Effector memory CD4-positive, alpha-beta T cell (primary cell): ENCODE results near the gene EPAS1.

ENCODE experiments used
- DNase-seq, 3 donors: peaks; one replicate each; pipeline ENCODE4 v3.0.0-alpha.2; 2020
- H3K27ac ChIP-seq: 2 replicates; pipeline ENCODE4 v1.7.0; 2013; ENCODE audit warnings: mild to moderate bottlenecking, low read length, moderate library complexity; ENCODE audit not compliant: insufficient read depth, poor library complexity, severe bottlenecking
- H3K27me3 ChIP-seq: replicated peaks from 2 replicates; pipeline ENCODE4 v1.7.0; 2013; ENCODE audit warnings: mild to moderate bottlenecking, low read length; ENCODE audit not compliant: insufficient read depth, control insufficient read depth, poor library complexity, severe bottlenecking
- H3K36me3 ChIP-seq: 2 replicates; pipeline ENCODE4 v1.7.0; 2013; ENCODE audit warnings: mild to moderate bottlenecking, low read length, moderate library complexity; ENCODE audit not compliant: control insufficient read depth, insufficient read depth
- H3K4me1 ChIP-seq: 2 replicates; pipeline ENCODE4 v1.7.0; 2013; ENCODE audit warnings: low read length, mild to moderate bottlenecking; ENCODE audit not compliant: control insufficient read depth, insufficient read depth, poor library complexity, severe bottlenecking
- H3K4me3 ChIP-seq: 2 replicates; pipeline ENCODE4 v1.7.0; 2013; ENCODE audit warnings: low read length, low read depth, mild to moderate bottlenecking; ENCODE audit not compliant: insufficient read depth, poor library complexity, severe bottlenecking
- H3K9me3 ChIP-seq: 2 replicates; pipeline ENCODE4 v1.7.0; 2013; ENCODE audit warnings: mild to moderate bottlenecking, low read length, moderate library complexity; ENCODE audit not compliant: control insufficient read depth

Gene EPAS1

GRCh38 chr2:46379213-46380037, 82.2 kb downstream of the EPAS1 start:
- Histone ChIP-seq H3K4me1 (no peaks in the 10 kb centered on the region), H3K9me3 (no peaks in the 10 kb centered on the region), H3K4me3 (no peak overlapping the region), H3K27me3 (no peaks in the 10 kb centered on the region), H3K27ac (no peak overlapping the region), H3K36me3 (no peaks in the 10 kb centered on the region)
- DNase-seq = no peak

- no peak for DNase-seq
- Histone ChIP-seq H3K4me3 (no peak overlapping the region), H3K36me3 (no peaks in the 10 kb centered on the region), H3K4me1 (no peaks in the 10 kb centered on the region), H3K9me3 (no peaks in the 10 kb centered on the region), H3K27me3 (no peaks in the 10 kb centered on the region), H3K27ac (no peak overlapping the region)
These were observed 83.1 kb downstream of the EPAS1 start for GRCh38 chr2:46380038-46380940.

- H3K27ac ChIP-seq = no peak overlapping the region
- H3K4me3 ChIP-seq = no peak overlapping the region
- no peak for DNase-seq
- no peaks in the 10 kb centered on the region for H3K9me3 ChIP-seq
- no peaks in the 10 kb centered on the region for H3K27me3 ChIP-seq
- H3K4me1 ChIP-seq = no peaks in the 10 kb centered on the region
- no peaks in the 10 kb centered on the region for H3K36me3 ChIP-seq
These were observed 84.1 kb downstream of the EPAS1 start for GRCh38 chr2:46381263-46381849.

DNA sequence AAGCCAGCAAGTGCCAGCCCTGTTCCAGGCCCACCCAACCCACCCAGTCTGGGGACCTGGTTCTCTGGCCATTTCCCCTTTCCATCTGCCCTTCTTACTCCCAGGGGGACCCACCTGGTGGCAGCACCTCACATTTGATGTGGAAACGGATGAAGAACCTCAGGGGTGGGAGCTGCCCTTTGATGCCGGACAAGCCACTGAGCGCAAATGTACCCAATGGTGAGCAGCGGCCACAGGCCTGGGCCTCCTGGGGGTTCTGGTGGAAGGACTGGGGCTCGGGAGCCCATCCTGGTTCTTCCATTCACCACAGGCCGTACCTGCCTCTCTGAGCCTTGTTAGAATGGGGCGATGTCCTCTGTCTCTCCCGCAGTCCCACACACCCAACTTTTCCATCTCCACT, 84.7 kb downstream of the EPAS1 start:
- no peaks in the 10 kb centered on the region for H3K4me1 ChIP-seq
- H3K4me3 ChIP-seq = no peak overlapping the region
- no peaks in the 10 kb centered on the region for H3K36me3 ChIP-seq
- no peak for DNase-seq
- no peaks in the 10 kb centered on the region for H3K27me3 ChIP-seq
- H3K9me3 ChIP-seq = no peaks in the 10 kb centered on the region
- no peak overlapping the region for H3K27ac ChIP-seq

DNA sequence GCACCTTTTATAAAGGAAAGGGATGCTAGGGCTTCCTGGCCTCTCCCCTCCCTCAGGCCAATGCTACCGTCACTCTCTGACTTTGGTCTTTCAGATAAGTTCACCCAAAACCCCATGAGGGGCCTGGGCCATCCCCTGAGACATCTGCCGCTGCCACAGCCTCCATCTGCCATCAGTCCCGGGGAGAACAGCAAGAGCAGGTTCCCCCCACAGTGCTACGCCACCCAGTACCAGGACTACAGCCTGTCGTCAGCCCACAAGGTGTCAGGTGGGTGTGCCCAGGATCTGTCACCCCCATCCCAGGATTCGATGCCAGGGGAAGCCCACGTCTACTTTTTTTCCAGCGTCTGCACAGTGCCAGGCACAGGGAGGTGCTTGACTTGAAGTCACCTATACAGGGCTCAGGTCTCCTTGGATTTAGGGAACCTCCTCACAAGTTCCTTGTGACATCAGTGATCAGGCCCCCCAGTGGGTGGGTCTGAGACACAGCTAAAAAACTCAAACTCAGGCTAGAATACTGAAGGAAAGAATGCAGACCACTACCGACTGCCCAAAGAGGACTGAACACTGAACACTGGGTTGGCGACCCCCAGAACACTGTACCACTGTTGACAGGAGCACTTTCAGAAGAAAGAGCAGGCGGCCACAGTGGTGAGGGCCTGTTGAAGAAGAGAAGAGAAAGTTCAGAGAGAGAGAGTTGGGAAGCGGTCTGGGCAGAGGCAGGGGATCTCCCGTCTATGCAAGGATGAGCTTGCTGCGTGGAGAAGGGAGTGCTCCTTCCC, 85.3 kb downstream of the EPAS1 start:
- Histone ChIP-seq H3K27me3 (no peaks in the 10 kb centered on the region), H3K4me3 (no peak overlapping the region), H3K4me1 (no peaks in the 10 kb centered on the region), H3K27ac (no peak overlapping the region), H3K9me3 (no peaks in the 10 kb centered on the region), H3K36me3 (no peaks in the 10 kb centered on the region)
- no peak for DNase-seq

- H3K36me3 ChIP-seq = no peaks in the 10 kb centered on the region
- H3K27me3 ChIP-seq = no peaks in the 10 kb centered on the region
- H3K27ac ChIP-seq = no peak overlapping the region
- no peak for DNase-seq
- no peaks in the 10 kb centered on the region for H3K9me3 ChIP-seq
- no peaks in the 10 kb centered on the region for H3K4me1 ChIP-seq
- no peak overlapping the region for H3K4me3 ChIP-seq
These were observed 85.8 kb downstream of the EPAS1 start for GRCh38 chr2:46383113-46383395.

DNA sequence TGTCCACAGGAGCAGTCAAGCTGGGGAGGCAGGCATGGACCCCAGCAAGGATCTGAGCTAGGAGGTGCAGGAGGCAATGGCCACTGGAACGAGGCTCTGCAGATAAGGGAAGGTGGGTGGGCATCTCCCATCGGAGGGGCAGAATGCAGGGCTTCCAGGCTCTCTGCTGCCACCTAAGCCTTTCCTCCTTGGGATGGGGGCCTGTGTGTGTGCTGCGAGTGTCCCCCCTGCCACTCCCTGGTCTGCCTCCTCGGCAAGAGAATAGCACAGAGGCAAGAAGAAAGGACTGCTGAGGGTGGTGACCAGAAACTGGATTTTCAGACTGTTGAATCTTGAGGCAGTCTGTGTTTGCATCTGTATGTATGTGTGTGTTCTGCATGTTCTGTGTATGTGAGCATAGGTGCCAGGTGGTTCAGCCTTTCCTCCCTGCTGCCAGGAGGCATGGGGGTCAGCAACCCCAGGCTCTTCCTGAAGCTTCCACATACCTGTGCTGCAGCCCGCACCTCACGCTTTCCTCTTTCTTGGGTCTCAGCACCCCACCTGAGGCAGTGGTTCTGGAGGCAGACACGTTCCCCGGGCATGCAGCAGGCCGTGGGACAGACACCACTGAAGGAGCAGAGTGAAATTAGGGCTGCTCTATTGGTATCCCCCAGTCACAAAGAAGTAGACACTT, 86.7 kb downstream of the EPAS1 start:
- no peak overlapping the region for H3K27ac ChIP-seq
- H3K36me3 ChIP-seq = no peaks in the 10 kb centered on the region
- no peaks in the 10 kb centered on the region for H3K9me3 ChIP-seq
- DNase-seq = no peak
- H3K4me3 ChIP-seq = no peak overlapping the region
- H3K27me3 ChIP-seq = no peaks in the 10 kb centered on the region
- no peaks in the 10 kb centered on the region for H3K4me1 ChIP-seq

- Histone ChIP-seq H3K4me1 (no peaks in the 10 kb centered on the region), H3K9me3 (no peaks in the 10 kb centered on the region), H3K4me3 (no peak overlapping the region), H3K27me3 (no peaks in the 10 kb centered on the region), H3K36me3 (no peaks in the 10 kb centered on the region), H3K27ac (no peak overlapping the region)
- no peak for DNase-seq
These were observed 87.2 kb downstream of the EPAS1 start for GRCh38 chr2:46384457-46384815.

- no peaks in the 10 kb centered on the region for H3K9me3 ChIP-seq
- H3K4me1 ChIP-seq = no peaks in the 10 kb centered on the region
- no peak overlapping the region for H3K4me3 ChIP-seq
- no peaks in the 10 kb centered on the region for H3K27me3 ChIP-seq
- no peak for DNase-seq
- no peaks in the 10 kb centered on the region for H3K36me3 ChIP-seq
- no peak overlapping the region for H3K27ac ChIP-seq
These were observed 88.8 kb downstream of the EPAS1 start for GRCh38 chr2:46385786-46386577.
